ENCODE results near the gene GTF3C1.

Gene GTF3C1

DNA sequence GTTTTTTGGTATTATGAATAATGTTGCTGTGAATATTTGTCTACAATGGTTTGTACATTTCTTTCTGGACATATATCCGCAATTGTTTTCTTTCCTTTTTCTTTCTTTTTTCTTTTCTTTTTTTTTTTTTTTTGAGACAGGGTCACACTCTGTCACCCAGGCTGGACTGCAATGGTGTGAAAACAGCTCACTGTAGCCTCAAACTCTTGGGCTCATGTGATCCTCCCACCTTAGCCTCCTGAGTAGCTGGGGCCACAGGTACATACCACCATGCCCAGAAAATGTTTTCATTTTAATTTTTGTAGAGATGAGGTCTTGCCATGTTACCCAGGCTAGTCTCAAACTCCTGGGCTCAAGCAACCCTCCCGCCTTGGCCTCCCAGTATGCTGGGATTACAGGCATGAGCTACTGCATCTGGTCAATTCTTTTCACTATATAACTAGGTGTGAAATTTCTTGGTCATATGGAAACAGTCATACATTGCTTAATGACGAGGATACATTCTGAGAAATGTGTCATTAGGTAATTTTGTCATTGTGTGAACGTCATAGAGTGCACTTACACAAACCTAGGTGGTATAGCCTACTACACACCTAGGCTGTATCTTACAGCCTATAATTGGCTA, 132.6 kb downstream of the GTF3C1 start:
- no peak for DNase-seq

GRCh38 chr16:27414788-27415431, 134.8 kb downstream of the GTF3C1 start:
- no peak for DNase-seq

- DNase-seq = no peak
Measured at GRCh38 chr16:27413956-27414355, 135.8 kb downstream of the GTF3C1 start.

- no peak for DNase-seq
Measured at GRCh38 chr16:27410761-27411160, 139.0 kb downstream of the GTF3C1 start.
